Endothelial cell of umbilical vein (primary cell): ENCODE measurements around the gene SLC9C2. TPM values are rescaled to one million over a fixed set of nuclear protein-coding genes. Genes with fewer than 3 reads are reported as not detected.

Experiments
- BruUV-seq: library from RNA; stranded (reverse); fragments of 400-500 nt; replicated peaks from 2 replicates; lab custom pipeline; 2021; lab: Mats Ljungman, UMichigan
- CTCF ChIA-PET: fragments of 300-600, 350-600 bp; sonication (Branson Sonifier 250); formaldehyde crosslinking; loops from one replicate; lab custom pipeline; 2021; ENCODE audit warnings: antibody characterized with exemption, inconsistent platforms; lab: Charles Lee
- POLR2A ChIA-PET: fragments of 300-600, 350-600 bp; sonication (Branson Sonifier 250); formaldehyde crosslinking; loops from one replicate; lab custom pipeline; 2021; ENCODE audit warnings: antibody characterized with exemption, inconsistent platforms; lab: Charles Lee
- DNase-seq: peaks from one replicate; pipeline ENCODE4 v3.0.0-alpha.2; 2011; ENCODE audit warnings: low read depth, low spot score
- FAIRE-seq: peaks from 2 replicates; lab custom pipeline; 2011; peaks lifted over from hg19 to GRCh38; lab: Jason Lieb, UNC
- H2AFZ ChIP-seq: 2 replicates; pipeline ENCODE4 v1.6.0; 2012; ENCODE audit warnings: low read depth, low read length, control low read depth, inconsistent platforms
- H3K27ac ChIP-seq: 2 replicates; pipeline ENCODE4 v1.5.1; 2011; ENCODE audit warnings: low read depth, mild to moderate bottlenecking, control low read depth, low read length, moderate library complexity; ENCODE audit not compliant: insufficient read depth
- H3K27me3 ChIP-seq, 2 experiments: 2 replicates each; pipeline versions ENCODE4 v1.6.0 to v1.6.1; 2011; ENCODE audit warnings: low read length in 2 of 2, mixed read lengths in 1 of 2; ENCODE audit not compliant: control insufficient read depth in 2 of 2, insufficient read depth in 2 of 2
- H3K36me3 ChIP-seq, 2 experiments: 2 replicates in 1 of 2; 3 replicates in 1 of 2; pipeline ENCODE4 v1.5.1; 2011; ENCODE audit warnings: low read length in 2 of 2, mild to moderate bottlenecking in 1 of 2, moderate library complexity in 1 of 2; ENCODE audit not compliant: control insufficient read depth in 2 of 2, insufficient read depth in 2 of 2; ENCODE audit errors: extremely low read depth in 1 of 2
- H3K4me1 ChIP-seq: 3 replicates; pipeline ENCODE4 v1.5.1; 2011; ENCODE audit warnings: mild to moderate bottlenecking, low read length; ENCODE audit not compliant: control insufficient read depth, insufficient read depth; ENCODE audit errors: extremely low read depth
- H3K4me2 ChIP-seq: 2 replicates; pipeline ENCODE4 v1.6.1; 2011; ENCODE audit warnings: low read length, control low read depth, mixed read lengths; ENCODE audit not compliant: insufficient read depth
- H3K4me3 ChIP-seq, 3 experiments: fragments of 200-600 bp in 1 of 3; sonication (generic), shearing (Covaris generic) in 1 of 3; replicated peaks in 1 of 3; 2 replicates each; pipeline ENCODE4 v1.5.1; 2011 to 2016; ENCODE audit warnings: control low read depth in 3 of 3, low read length in 3 of 3, mild to moderate bottlenecking in 2 of 3, inconsistent platforms in 1 of 3, low read depth in 1 of 3, moderate library complexity in 1 of 3; ENCODE audit not compliant: insufficient read depth in 1 of 3
- H3K79me2 ChIP-seq: 2 replicates; pipeline ENCODE4 v1.6.0; 2012; ENCODE audit warnings: low read length, inconsistent platforms; ENCODE audit not compliant: control insufficient read depth, insufficient read depth
- H3K9ac ChIP-seq: replicated peaks from 2 replicates; pipeline ENCODE3; 2011; ENCODE audit warnings: low read length, control low read depth; ENCODE audit not compliant: insufficient read depth; ENCODE audit errors: extremely low read depth
- H3K9me1 ChIP-seq: replicated peaks from 3 replicates; pipeline ENCODE4 v1.6.0; 2011; ENCODE audit warnings: mild to moderate bottlenecking, low read length; ENCODE audit not compliant: control insufficient read depth, insufficient read depth; ENCODE audit errors: extremely low read depth
- H3K9me3 ChIP-seq: replicated peaks from 2 replicates; pipeline ENCODE4 v1.5.1; 2012; ENCODE audit warnings: low read length, inconsistent platforms; ENCODE audit not compliant: control insufficient read depth, insufficient read depth
- H4K20me1 ChIP-seq: replicated peaks from 2 replicates; pipeline ENCODE3; 2011; ENCODE audit warnings: mild to moderate bottlenecking, low read length; ENCODE audit not compliant: control insufficient read depth, insufficient read depth; ENCODE audit errors: extremely low read depth
- EZH2 ChIP-seq: IDR thresholded peaks from 2 replicates; pipeline ENCODE4 v1.6.1; 2012; ENCODE audit warnings: borderline replicate concordance, low read depth, mild to moderate bottlenecking, moderate library complexity, low read length, inconsistent platforms; ENCODE audit not compliant: severe bottlenecking
- FOS ChIP-seq: IDR thresholded peaks from 2 replicates; pipeline ENCODE4 v1.6.1; 2011; ENCODE audit warnings: mild to moderate bottlenecking, low read length, moderate library complexity, borderline replicate concordance; ENCODE audit not compliant: insufficient read depth
- GATA2 ChIP-seq: IDR thresholded peaks from 2 replicates; pipeline ENCODE4 v1.7.0; 2011; ENCODE audit warnings: low read depth, mild to moderate bottlenecking, moderate library complexity, mixed read lengths, low read length; ENCODE audit not compliant: insufficient read length, insufficient read depth
- JUN ChIP-seq: IDR thresholded peaks from 2 replicates; pipeline ENCODE4 v1.6.1; 2011; ENCODE audit warnings: borderline replicate concordance, low read depth; ENCODE audit not compliant: insufficient read length, insufficient read depth
- MYC ChIP-seq: IDR thresholded peaks from one replicate; pipeline ENCODE4 v1.6.1; 2011; ENCODE audit warnings: mild to moderate bottlenecking, low read depth, low read length
- POLR2A ChIP-seq: IDR thresholded peaks from 2 replicates; pipeline ENCODE4 v1.6.1; 2012; ENCODE audit warnings: low read depth, mild to moderate bottlenecking, control low read depth, low read length
- POLR2AphosphoS5 ChIP-seq: IDR thresholded peaks from 2 replicates; pipeline ENCODE4 v1.6.1; 2012; ENCODE audit warnings: low read depth, mild to moderate bottlenecking, control low read depth, low read length, moderate library complexity; ENCODE audit not compliant: insufficient read depth
- dilution Hi-C: fragments of 300-500 bp; cut with MboI; formaldehyde crosslinking; loops from one replicate; pipeline ENCODE4 v1.15.0; 2019; ENCODE audit warnings: low sequenced_read_pairs; ENCODE audit not compliant: extremely low pct_ligation_motif_present
- intact Hi-C: fragments of 100-400 bp; cut with micrococcal nuclease; formaldehyde crosslinking; loops from one replicate; pipeline ENCODE4 v1.10.0; 2022
- polyA plus RNA-seq, 4 experiments: library from polyadenylated mRNA; depleted of rRNA in 3 of 4; stranded (reverse) in 3 of 4; unstranded in 1 of 4; fragments of >200 nt; gene quantifications; 2 replicates each; pipeline versions ENCODE4 v1.2.1 to v1.2.3, GENCODE V29; 2011 to 2012; ENCODE audit warnings: missing spikeins in 1 of 4
- total RNA-seq: library from RNA; stranded (reverse); gene quantifications from 2 replicates; pipeline ENCODE4 v1.2.3, GENCODE V29; 2021
- TF ChIP-seq, protein P1 (sequence below), 2 donors: IDR thresholded peaks; 1 replicate in 1 of 2; 2 replicates in 1 of 2; pipeline ENCODE4 v1.5.1; 2011; ENCODE audit warnings: low read length in 2 of 2, mild to moderate bottlenecking in 2 of 2, moderate library complexity in 2 of 2, control low read depth in 1 of 2, inconsistent platforms in 1 of 2, low read depth in 1 of 2; ENCODE audit not compliant: insufficient read depth in 1 of 2; ENCODE audit errors: extremely low read depth in 1 of 2
- TF ChIP-seq, protein P2 (sequence below): IDR thresholded peaks from 2 replicates; pipeline ENCODE4 v1.6.1; 2011; ENCODE audit not compliant: insufficient read depth, insufficient read length

The SLC9C2 gene
- total and polyA plus RNA-seq, 2 donors (not counting 3 experiments of a cell fraction or from before 2014, with no cell fraction given), result 0.15 TPM; not detected in 1

DNA sequence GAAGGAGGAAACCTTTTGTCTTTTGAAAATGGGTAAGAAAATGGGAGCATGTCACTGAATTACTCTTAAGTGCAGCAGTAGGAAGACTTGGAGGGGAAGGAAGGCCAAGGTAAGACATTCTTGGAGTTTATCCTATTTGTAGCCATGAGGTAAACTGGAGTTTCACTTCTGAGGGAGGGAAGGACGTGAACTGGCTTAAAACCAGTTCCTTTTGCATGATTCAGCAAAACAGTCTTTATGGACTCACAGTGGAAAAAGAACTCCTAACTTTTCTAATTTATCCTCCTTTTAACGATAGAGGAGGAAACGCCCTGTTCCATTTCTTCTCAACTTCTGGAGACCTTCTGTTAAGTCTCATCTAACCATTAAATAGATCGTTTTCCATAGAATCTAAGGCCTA lies 123.2 kb downstream of the SLC9C2 start:
- dilution Hi-C loops, result no loop called here
- Histone ChIP-seq H3K4me1 (peaks cover 36% of the 10 kb centered on the region), H3K27ac (no peak overlapping the region), H3K4me2 (peak overlapping the region; percentile 94), H3K36me3 (peaks cover 12 to 31% of the 10 kb centered on the region in 2 experiments), H3K9me1 (no peaks in the 10 kb centered on the region), H3K27me3 (no peaks in the 10 kb centered on the region), H3K79me2 (peaks cover 53% of the 10 kb centered on the region), H3K9ac (no peak overlapping the region), H4K20me1 (no peaks in the 10 kb centered on the region), H3K9me3 (no peaks in the 10 kb centered on the region), H3K4me3 (peak overlapping the region in 1 of 3 experiments; percentile 72), H2AFZ (no peak overlapping the region)
- TF ChIP-seq GATA2 (no peak), FOS (no peak), POLR2AphosphoS5 (no peak), POLR2A (no peak), MYC (no peak), JUN (no peak), EZH2 (no peak)
- TF ChIP-seq, protein P1, sequence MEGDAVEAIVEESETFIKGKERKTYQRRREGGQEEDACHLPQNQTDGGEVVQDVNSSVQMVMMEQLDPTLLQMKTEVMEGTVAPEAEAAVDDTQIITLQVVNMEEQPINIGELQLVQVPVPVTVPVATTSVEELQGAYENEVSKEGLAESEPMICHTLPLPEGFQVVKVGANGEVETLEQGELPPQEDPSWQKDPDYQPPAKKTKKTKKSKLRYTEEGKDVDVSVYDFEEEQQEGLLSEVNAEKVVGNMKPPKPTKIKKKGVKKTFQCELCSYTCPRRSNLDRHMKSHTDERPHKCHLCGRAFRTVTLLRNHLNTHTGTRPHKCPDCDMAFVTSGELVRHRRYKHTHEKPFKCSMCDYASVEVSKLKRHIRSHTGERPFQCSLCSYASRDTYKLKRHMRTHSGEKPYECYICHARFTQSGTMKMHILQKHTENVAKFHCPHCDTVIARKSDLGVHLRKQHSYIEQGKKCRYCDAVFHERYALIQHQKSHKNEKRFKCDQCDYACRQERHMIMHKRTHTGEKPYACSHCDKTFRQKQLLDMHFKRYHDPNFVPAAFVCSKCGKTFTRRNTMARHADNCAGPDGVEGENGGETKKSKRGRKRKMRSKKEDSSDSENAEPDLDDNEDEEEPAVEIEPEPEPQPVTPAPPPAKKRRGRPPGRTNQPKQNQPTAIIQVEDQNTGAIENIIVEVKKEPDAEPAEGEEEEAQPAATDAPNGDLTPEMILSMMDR (IDR thresholded peaks at IDR 0.05; ENCODE audit: extremely low read depth in 1 of 2, insufficient read depth in 1 of 2, low read depth in 1 of 2, low read length in 2 of 2), result no peak
- TF ChIP-seq, protein P2, sequence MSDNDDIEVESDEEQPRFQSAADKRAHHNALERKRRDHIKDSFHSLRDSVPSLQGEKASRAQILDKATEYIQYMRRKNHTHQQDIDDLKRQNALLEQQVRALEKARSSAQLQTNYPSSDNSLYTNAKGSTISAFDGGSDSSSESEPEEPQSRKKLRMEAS, result no peak
- intact Hi-C loops, result loop anchor here (2.0 to 10.0 kb wide), 5 partner anchors 222 to 732 kb away; partner anchors contain the start of genes CENPL, DARS2 and RC3H1
- FAIRE-seq (no peak), DNase-seq (no peak)
- no TSS peak for BruUV-seq
- CTCF ChIA-PET, result interaction anchor here (4.8 kb wide), 1 partner anchor 50 kb away, joined by 33 read pairs; no protein-coding TSS in a partner anchor
- POLR2A ChIA-PET, result no interaction called here
